Measurements from ENCODE around the gene KAT2A.

The KAT2A gene

GRCh38 chr17:42079541-42079940 lies 41.6 kb downstream of the KAT2A start:
- DNase-seq (ENCODE audit: low spot score) = no peak
- Mint-ChIP-seq H3K27ac (no peak overlapping the region), H3K36me3 (ENCODE audit: low read depth) (no peaks in the 10 kb centered on the region), H3K9me3 (no peaks in the 10 kb centered on the region), H3K4me1 (ENCODE audit: low read depth) (no peaks in the 10 kb centered on the region), H3K27me3 (ENCODE audit: low read depth) (peaks cover 6% of the 10 kb centered on the region), H3K4me3 (no peak overlapping the region)

- Mint-ChIP-seq H3K36me3 (ENCODE audit: low read depth) (no peaks in the 10 kb centered on the region), H3K27ac (no peak overlapping the region), H3K9me3 (no peaks in the 10 kb centered on the region), H3K27me3 (ENCODE audit: low read depth) (peaks cover 12% of the 10 kb centered on the region), H3K4me1 (ENCODE audit: low read depth) (peaks cover under 1% of the 10 kb centered on the region), H3K4me3 (no peak overlapping the region)
- DNase-seq (ENCODE audit: low spot score) = no peak
Measured at GRCh38 chr17:42078396-42079043, 42.6 kb downstream of the KAT2A start.

GRCh38 chr17:42077755-42078154 lies 43.4 kb downstream of the KAT2A start:
- H3K36me3 Mint-ChIP-seq (ENCODE audit: low read depth) = no peaks in the 10 kb centered on the region
- peaks cover 20% of the 10 kb centered on the region for H3K27me3 Mint-ChIP-seq (ENCODE audit: low read depth)
- no peak overlapping the region for H3K4me3 Mint-ChIP-seq
- no peaks in the 10 kb centered on the region for H3K9me3 Mint-ChIP-seq
- H3K4me1 Mint-ChIP-seq (ENCODE audit: low read depth) = peaks cover 3% of the 10 kb centered on the region
- no peak for DNase-seq (ENCODE audit: low spot score)
- no peak overlapping the region for H3K27ac Mint-ChIP-seq

- no peak for DNase-seq (ENCODE audit: low spot score)
- H3K36me3 Mint-ChIP-seq (ENCODE audit: low read depth) = no peaks in the 10 kb centered on the region
- H3K27me3 Mint-ChIP-seq (ENCODE audit: low read depth) = peaks cover 23% of the 10 kb centered on the region
- H3K4me1 Mint-ChIP-seq (ENCODE audit: low read depth) = peaks cover 4% of the 10 kb centered on the region
- no peak overlapping the region for H3K27ac Mint-ChIP-seq
- H3K9me3 Mint-ChIP-seq = no peaks in the 10 kb centered on the region
- no peak overlapping the region for H3K4me3 Mint-ChIP-seq
Measured at GRCh38 chr17:42076797-42077559, 44.2 kb downstream of the KAT2A start.

- no peak for DNase-seq (ENCODE audit: low spot score)
- H3K9me3 Mint-ChIP-seq = no peaks in the 10 kb centered on the region
- no peak overlapping the region for H3K4me3 Mint-ChIP-seq
- H3K4me1 Mint-ChIP-seq (ENCODE audit: low read depth) = peaks cover 6% of the 10 kb centered on the region
- no peak overlapping the region for H3K27ac Mint-ChIP-seq
- H3K36me3 Mint-ChIP-seq (ENCODE audit: low read depth) = no peaks in the 10 kb centered on the region
- H3K27me3 Mint-ChIP-seq (ENCODE audit: low read depth) = peaks cover 32% of the 10 kb centered on the region
Measured at GRCh38 chr17:42075789-42076188, 45.4 kb downstream of the KAT2A start.

- Mint-ChIP-seq H3K27me3 (ENCODE audit: low read depth) (peaks cover 37% of the 10 kb centered on the region), H3K9me3 (no peaks in the 10 kb centered on the region), H3K27ac (no peak overlapping the region), H3K4me3 (peak overlapping the region; percentile 63), H3K4me1 (ENCODE audit: low read depth) (peaks cover 6% of the 10 kb centered on the region), H3K36me3 (ENCODE audit: low read depth) (no peaks in the 10 kb centered on the region)
- DNase-seq (ENCODE audit: low spot score) = no peak
Measured at GRCh38 chr17:42072323-42073187, 48.6 kb downstream of the KAT2A start.

- no peak overlapping the region for H3K27ac Mint-ChIP-seq
- H3K27me3 Mint-ChIP-seq (ENCODE audit: low read depth) = peaks cover 37% of the 10 kb centered on the region
Measured at GRCh38 chr17:42071810-42072209, 49.4 kb downstream of the KAT2A start.

GRCh38 chr17:42068979-42069378 lies 52.2 kb downstream of the KAT2A start:
- no peak for DNase-seq (ENCODE audit: low spot score)
- Mint-ChIP-seq H3K36me3 (ENCODE audit: low read depth) (no peaks in the 10 kb centered on the region), H3K4me1 (ENCODE audit: low read depth) (peaks cover 9% of the 10 kb centered on the region), H3K27ac (no peak overlapping the region), H3K9me3 (no peaks in the 10 kb centered on the region), H3K4me3 (no peak overlapping the region), H3K27me3 (ENCODE audit: low read depth) (peaks cover 29% of the 10 kb centered on the region)

More at GRCh38 chr17:42071810-42072209, 49.4 kb downstream of the KAT2A start:
- Mint-ChIP-seq H3K9me3 (no peaks in the 10 kb centered on the region), H3K4me1 (ENCODE audit: low read depth) (peaks cover 6% of the 10 kb centered on the region), H3K4me3 (peak overlapping the region; percentile 63), H3K36me3 (ENCODE audit: low read depth) (no peaks in the 10 kb centered on the region)
- no peak for DNase-seq (ENCODE audit: low spot score)

GRCh38 chr17:42067371-42068091 lies 53.6 kb downstream of the KAT2A start:
- H3K9me3 Mint-ChIP-seq = no peaks in the 10 kb centered on the region

GRCh38 chr17:42065201-42065600 lies 56.0 kb downstream of the KAT2A start:
- Mint-ChIP-seq H3K4me1 (ENCODE audit: low read depth) (peaks cover 12% of the 10 kb centered on the region), H3K27ac (no peak overlapping the region), H3K36me3 (ENCODE audit: low read depth) (no peaks in the 10 kb centered on the region)

More at GRCh38 chr17:42067371-42068091, 53.6 kb downstream of the KAT2A start:
- H3K4me1 Mint-ChIP-seq (ENCODE audit: low read depth) = peaks cover 13% of the 10 kb centered on the region
- H3K27ac Mint-ChIP-seq = no peak overlapping the region
- DNase-seq (ENCODE audit: low spot score) = peak; percentile 44
- H3K36me3 Mint-ChIP-seq (ENCODE audit: low read depth) = no peaks in the 10 kb centered on the region
- H3K27me3 Mint-ChIP-seq (ENCODE audit: low read depth) = peaks cover 17% of the 10 kb centered on the region
- H3K4me3 Mint-ChIP-seq = no peak overlapping the region

More at GRCh38 chr17:42065201-42065600, 56.0 kb downstream of the KAT2A start:
- DNase-seq (ENCODE audit: low spot score) = no peak
- H3K9me3 Mint-ChIP-seq = no peaks in the 10 kb centered on the region
- peaks cover 4% of the 10 kb centered on the region for H3K27me3 Mint-ChIP-seq (ENCODE audit: low read depth)
- H3K4me3 Mint-ChIP-seq = no peak overlapping the region
